ENCODE measurements around the gene PEBP1.

DNA sequence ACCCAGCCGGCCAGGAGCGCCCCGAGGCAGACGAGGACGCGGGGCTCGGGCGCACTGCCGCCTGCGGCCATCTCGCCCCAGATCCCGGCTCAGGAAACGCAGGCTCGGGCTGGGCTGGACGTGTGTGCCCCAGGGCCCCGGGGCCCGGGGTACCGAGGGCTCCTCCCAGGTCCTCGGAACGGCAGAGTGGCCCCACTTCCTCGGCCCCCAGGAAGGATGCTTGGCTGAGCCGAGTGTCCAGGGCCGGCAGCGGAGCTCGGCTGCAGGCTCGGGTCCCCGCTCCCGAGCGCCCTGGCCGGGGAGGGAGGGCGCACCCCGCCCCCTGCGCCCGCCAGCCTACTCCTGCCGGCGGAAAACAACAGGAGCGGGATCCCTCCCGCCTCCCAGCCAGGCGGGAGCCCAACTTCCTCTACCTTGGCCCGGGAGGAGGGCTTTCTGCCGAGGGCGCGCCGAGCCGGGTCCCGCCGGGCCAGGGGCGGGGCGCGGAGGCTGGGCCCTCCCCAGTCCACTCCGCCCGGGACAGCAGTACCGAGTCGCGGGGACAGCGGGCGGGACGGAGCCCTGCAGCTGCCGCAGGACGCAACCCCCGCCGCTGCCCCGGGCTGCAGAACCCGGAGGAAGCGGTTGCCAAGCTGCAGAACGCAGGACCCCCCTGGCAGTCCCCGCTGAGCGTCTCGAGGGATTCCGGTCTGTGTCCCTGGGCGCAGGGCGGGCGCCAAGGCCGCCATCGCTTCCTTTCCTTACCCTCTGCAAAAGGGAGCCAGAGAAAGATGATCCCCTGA, 32.1 kb upstream of the PEBP1 start, which contains the start of gene VSIG10:
- TF ChIP-seq, protein P1, sequence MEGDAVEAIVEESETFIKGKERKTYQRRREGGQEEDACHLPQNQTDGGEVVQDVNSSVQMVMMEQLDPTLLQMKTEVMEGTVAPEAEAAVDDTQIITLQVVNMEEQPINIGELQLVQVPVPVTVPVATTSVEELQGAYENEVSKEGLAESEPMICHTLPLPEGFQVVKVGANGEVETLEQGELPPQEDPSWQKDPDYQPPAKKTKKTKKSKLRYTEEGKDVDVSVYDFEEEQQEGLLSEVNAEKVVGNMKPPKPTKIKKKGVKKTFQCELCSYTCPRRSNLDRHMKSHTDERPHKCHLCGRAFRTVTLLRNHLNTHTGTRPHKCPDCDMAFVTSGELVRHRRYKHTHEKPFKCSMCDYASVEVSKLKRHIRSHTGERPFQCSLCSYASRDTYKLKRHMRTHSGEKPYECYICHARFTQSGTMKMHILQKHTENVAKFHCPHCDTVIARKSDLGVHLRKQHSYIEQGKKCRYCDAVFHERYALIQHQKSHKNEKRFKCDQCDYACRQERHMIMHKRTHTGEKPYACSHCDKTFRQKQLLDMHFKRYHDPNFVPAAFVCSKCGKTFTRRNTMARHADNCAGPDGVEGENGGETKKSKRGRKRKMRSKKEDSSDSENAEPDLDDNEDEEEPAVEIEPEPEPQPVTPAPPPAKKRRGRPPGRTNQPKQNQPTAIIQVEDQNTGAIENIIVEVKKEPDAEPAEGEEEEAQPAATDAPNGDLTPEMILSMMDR (IDR thresholded peaks at IDR 0.05; ENCODE audit: poor library complexity): no peak
- TF ChIP-seq EZH2 (IDR thresholded peaks at IDR 0.05; ENCODE audit: borderline replicate concordance): no peak
- TF ChIP-seq EZH2phosphoT487 (IDR thresholded peaks at IDR 0.05; ENCODE audit: low read depth, severe bottlenecking, unreplicated experiment): no peak

Data from hepatocyte (in vitro differentiated cells).